Activated CD4-positive, alpha-beta T cell treated with anti-CD3 and anti-CD28 coated beads, Interleukin-2, amount 10 ng/mL, durations not matched to agents 7 days and 5 days (primary cell): ENCODE measurements around the gene ATP13A5. TPM values are rescaled to one million over a fixed set of nuclear protein-coding genes. Genes with fewer than 3 reads are reported as not detected.

Experiments
- CTCF ChIA-PET: fragments of 350-600 bp; sonication (Branson Sonifier 250); formaldehyde crosslinking; loops from one replicate; lab custom pipeline; 2021; ENCODE audit warnings: antibody characterized with exemption; lab: Charles Lee
- POLR2A ChIA-PET: fragments of 350-600 bp; sonication (Branson Sonifier 250); formaldehyde crosslinking; loops from one replicate; lab custom pipeline; 2021; ENCODE audit warnings: antibody characterized with exemption; lab: Charles Lee
- DNase-seq: peaks from one replicate; pipeline ENCODE4 v3.0.0-alpha.2; 2020
- H3K27ac Mint-ChIP-seq: one replicate; pipeline ENCODE4 v1.8.0; 2021; ENCODE audit warnings: mild to moderate bottlenecking, moderate library complexity, mixed read lengths
- H3K27me3 Mint-ChIP-seq: one replicate; pipeline ENCODE4 v1.8.0; 2021; ENCODE audit warnings: mixed read lengths
- H3K36me3 Mint-ChIP-seq: one replicate; pipeline ENCODE4 v1.8.0; 2021; ENCODE audit warnings: low read depth, mixed read lengths
- H3K4me1 Mint-ChIP-seq: one replicate; pipeline ENCODE4 v1.8.0; 2021; ENCODE audit warnings: mixed read lengths
- H3K4me3 Mint-ChIP-seq: one replicate; pipeline ENCODE4 v1.8.0; 2021; ENCODE audit warnings: mild to moderate bottlenecking, moderate library complexity, mixed read lengths
- H3K9me3 Mint-ChIP-seq: one replicate; pipeline ENCODE4 v1.8.0; 2021; ENCODE audit warnings: mixed read lengths
- total RNA-seq, 2 experiments: library from RNA; stranded (reverse); gene quantifications; one replicate each; pipeline ENCODE4 v1.2.3, GENCODE V29; 2021

ATP13A5 gene
- total RNA-seq, 2 experiments from 2014 or later: not detected

DNA sequence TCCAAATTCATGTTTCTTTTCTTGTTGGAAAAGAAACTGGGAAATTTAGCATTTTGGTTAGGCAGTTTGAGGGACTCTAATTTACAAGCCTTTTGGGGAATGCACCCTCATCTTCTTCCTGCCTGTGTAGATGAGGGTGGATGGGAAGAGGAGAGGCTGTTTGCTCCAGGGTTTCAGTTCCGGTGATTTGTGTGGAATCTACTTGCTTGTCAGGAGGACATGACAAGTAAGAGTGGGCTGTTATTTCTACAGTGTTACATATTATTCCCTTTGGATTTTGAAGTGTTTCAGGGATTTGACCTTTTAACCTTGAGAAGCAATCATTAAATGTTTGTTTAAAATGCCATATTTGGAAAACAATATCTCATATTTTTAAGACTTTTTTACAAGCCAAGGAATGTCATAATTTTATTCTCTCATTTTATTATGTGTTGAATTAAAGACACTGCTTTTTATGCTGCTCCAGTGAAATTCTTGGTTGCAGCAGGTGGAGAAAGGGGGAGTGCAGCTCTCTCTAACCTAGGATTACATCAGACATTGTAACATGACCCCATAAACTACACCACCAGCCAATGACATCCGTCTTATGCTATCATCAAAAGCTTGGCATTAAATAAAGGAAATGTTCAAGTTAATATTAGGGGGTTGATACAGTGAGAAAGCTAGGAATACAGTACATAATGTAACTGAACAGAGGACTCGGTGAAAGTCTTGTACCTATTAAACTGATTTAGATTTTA is 107.3 kb downstream of the ATP13A5 start:
- POLR2A ChIA-PET: no interaction called here
- Mint-ChIP-seq H3K4me1 (no peaks in the 10 kb centered on the region), H3K36me3 (no peaks in the 10 kb centered on the region), H3K27ac (no peak overlapping the region), H3K4me3 (no peak overlapping the region), H3K9me3 (no peaks in the 10 kb centered on the region), H3K27me3 (no peaks in the 10 kb centered on the region)
- CTCF ChIA-PET: no interaction called here
- no peak for DNase-seq

DNA sequence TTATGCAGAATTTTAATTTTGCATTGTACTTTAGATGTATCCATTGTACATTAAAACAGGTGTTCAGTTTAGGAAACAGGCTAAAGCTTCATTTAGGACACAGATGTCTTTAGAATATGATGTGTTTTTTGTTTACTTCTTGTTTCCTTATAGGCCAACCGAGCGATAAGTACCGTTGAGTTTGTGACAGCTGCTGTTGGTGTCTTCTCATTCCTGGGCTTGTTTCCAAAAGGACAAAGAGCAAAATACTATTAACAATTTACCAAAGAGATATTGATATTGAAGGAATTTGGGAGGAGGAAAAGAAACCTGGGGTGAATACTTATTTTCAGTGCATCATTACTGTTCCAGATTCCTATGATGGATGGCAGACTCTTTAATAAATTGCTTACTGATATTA is 108.1 kb downstream of the ATP13A5 start:
- ChIA-PET POLR2A (no interaction called here), CTCF (no interaction called here)
- Mint-ChIP-seq H3K27ac (no peak overlapping the region), H3K36me3 (no peaks in the 10 kb centered on the region), H3K27me3 (no peaks in the 10 kb centered on the region), H3K4me1 (no peaks in the 10 kb centered on the region), H3K4me3 (no peak overlapping the region), H3K9me3 (no peaks in the 10 kb centered on the region)
- DNase-seq: no peak

DNA sequence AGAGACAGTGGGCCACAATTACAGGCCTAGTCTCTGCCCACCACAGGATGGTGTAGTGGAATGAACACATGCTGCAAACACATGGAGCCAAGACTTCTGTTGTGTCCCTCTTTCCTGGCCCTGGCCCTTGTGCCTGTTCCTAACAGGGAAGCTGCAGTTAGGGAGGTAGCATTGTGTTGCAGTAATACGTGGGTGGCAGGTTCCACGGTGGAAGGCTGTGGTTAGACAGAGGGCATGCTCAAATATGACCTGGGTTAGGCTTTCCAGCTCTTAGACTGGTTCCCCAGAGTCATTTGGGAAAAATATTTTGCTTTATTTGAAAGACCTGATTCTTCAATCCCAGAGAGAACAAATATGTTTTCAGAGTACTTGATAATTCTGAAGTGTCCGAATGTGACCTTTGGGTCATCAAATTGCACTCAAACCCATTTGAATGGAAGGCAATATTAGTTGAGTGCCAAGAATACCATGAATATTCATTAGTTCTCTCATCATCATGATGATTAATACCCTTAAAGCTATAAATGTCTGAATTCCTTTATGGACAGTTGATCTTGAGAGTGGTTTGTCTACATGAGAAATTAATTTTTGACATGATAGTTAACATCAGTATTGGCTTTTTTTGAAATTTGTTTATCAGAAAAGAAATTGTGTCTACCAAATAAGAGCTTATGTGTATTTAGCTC is 109.1 kb downstream of the ATP13A5 start:
- ChIA-PET CTCF (no interaction called here), POLR2A (no interaction called here)
- no peak for DNase-seq
- no peak overlapping the region for H3K4me3 Mint-ChIP-seq
- H3K9me3 Mint-ChIP-seq: no peaks in the 10 kb centered on the region
- H3K4me1 Mint-ChIP-seq: no peaks in the 10 kb centered on the region
- H3K36me3 Mint-ChIP-seq: no peaks in the 10 kb centered on the region
- no peak overlapping the region for H3K27ac Mint-ChIP-seq
- no peaks in the 10 kb centered on the region for H3K27me3 Mint-ChIP-seq

DNA sequence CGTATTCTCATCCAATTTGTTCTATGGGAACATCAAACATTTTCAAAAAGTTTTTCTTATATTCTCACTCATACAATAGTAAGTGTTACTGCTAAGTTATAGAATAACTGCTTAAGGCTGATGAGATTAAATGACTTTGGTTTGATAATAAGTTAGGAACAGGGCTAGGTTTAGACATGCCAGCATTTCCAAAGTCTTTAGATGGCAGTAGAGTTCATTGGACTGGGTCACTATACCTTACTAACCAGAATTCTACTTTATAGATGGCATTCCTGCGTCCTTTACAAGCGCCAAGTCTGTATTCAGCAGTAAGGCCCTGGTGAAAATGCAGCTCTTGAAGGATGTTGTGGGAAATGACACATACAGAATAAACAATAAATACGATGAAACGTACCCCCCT is 115.8 kb downstream of the ATP13A5 start:
- Mint-ChIP-seq H3K27me3 (no peaks in the 10 kb centered on the region), H3K4me1 (no peaks in the 10 kb centered on the region)

DNA sequence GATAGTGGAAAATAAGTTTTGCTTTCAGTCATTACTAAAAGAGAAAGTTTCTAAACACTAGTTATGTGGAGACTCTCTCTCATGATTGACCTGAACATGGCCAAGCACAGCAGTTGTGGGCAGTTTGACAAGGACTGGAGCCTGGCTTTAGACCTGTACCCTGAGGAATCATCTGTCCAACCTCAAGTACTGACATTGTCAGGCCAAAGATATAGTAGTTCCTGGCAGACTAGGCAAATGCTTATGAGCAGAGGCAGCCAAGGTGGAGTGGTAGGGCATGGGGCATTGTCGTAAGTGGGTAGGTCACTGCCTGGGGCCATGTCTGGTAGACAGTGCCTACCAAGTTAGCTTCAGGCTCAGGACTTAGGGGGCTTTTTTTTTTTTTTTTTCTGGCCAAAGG is 116.6 kb downstream of the ATP13A5 start:
- no peaks in the 10 kb centered on the region for H3K27me3 Mint-ChIP-seq
- H3K4me3 Mint-ChIP-seq: no peak overlapping the region
- no peaks in the 10 kb centered on the region for H3K9me3 Mint-ChIP-seq
- DNase-seq: no peak
- H3K27ac Mint-ChIP-seq: no peak overlapping the region
- ChIA-PET POLR2A (no interaction called here), CTCF (no interaction called here)
- no peaks in the 10 kb centered on the region for H3K36me3 Mint-ChIP-seq
- H3K4me1 Mint-ChIP-seq: no peaks in the 10 kb centered on the region

More for the DNA sequence above, 115.8 kb downstream of the ATP13A5 start:
- Mint-ChIP-seq H3K9me3 (no peaks in the 10 kb centered on the region), H3K4me3 (no peak overlapping the region), H3K27ac (no peak overlapping the region), H3K36me3 (no peaks in the 10 kb centered on the region)
- CTCF ChIA-PET: no interaction called here
- no peak for DNase-seq
- POLR2A ChIA-PET: no interaction called here

DNA sequence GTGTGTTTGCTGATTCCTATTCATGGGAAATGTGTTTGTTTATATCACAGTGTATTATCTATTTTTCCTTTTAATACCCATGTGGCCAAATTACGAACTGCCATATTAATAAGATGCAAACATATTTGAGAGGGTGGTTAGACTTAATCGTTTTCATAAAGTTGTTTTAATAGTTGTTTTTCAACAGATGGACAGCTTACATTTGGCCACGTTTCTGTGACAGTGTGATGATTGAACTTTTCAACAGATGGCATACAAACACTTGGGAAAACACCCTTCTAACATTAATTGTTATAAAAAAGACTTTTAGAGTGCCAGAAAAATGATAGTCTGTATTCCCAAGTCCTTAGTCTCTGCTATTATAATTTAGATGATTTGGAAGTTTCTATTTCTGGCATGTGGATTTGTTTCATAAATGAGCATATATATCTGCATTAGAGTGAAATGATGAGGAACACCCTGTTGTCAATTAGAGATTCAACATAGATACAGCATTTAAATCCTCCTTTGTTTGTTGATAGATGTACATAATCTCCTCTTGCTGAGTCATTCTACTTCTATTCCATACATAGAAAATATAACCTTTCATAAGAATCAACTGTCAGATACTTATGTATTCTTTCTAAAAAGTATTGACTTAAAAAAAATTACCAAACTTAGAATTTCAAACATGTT is 124.4 kb downstream of the ATP13A5 start:
- H3K36me3 Mint-ChIP-seq: no peaks in the 10 kb centered on the region

DNA sequence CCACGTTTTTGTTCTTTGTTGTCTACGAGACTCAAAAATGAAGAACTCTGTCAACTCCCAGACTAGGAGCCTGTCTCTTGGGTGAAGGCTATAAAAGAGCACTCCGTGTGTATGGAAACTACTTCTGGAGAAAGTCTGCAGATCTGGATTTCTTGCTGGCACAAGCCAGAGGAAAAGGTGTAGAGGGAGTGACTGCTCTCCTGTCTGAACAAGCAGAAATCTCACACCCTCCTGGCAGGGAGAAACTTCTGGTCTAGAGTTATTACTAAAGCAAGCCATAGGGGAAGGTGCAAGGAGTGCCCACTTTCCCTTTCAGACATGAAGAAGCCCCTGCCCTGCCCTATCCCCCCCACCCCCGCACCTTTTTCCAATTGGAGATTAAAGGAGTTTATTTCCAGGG is 128.1 kb downstream of the ATP13A5 start:
- CTCF ChIA-PET: no interaction called here
- Mint-ChIP-seq H3K36me3 (no peaks in the 10 kb centered on the region), H3K4me3 (no peak overlapping the region), H3K4me1 (no peaks in the 10 kb centered on the region), H3K9me3 (peaks cover 14% of the 10 kb centered on the region), H3K27ac (no peak overlapping the region), H3K27me3 (peaks cover 4% of the 10 kb centered on the region)
- POLR2A ChIA-PET: no interaction called here
- DNase-seq: no peak

More for the DNA sequence above, 124.4 kb downstream of the ATP13A5 start:
- POLR2A ChIA-PET: no interaction called here
- no peaks in the 10 kb centered on the region for H3K4me1 Mint-ChIP-seq
- CTCF ChIA-PET: no interaction called here
- peaks cover 4% of the 10 kb centered on the region for H3K27me3 Mint-ChIP-seq
- H3K4me3 Mint-ChIP-seq: no peak overlapping the region
- H3K9me3 Mint-ChIP-seq: peaks cover 7% of the 10 kb centered on the region
- no peak for DNase-seq
- no peak overlapping the region for H3K27ac Mint-ChIP-seq

DNA sequence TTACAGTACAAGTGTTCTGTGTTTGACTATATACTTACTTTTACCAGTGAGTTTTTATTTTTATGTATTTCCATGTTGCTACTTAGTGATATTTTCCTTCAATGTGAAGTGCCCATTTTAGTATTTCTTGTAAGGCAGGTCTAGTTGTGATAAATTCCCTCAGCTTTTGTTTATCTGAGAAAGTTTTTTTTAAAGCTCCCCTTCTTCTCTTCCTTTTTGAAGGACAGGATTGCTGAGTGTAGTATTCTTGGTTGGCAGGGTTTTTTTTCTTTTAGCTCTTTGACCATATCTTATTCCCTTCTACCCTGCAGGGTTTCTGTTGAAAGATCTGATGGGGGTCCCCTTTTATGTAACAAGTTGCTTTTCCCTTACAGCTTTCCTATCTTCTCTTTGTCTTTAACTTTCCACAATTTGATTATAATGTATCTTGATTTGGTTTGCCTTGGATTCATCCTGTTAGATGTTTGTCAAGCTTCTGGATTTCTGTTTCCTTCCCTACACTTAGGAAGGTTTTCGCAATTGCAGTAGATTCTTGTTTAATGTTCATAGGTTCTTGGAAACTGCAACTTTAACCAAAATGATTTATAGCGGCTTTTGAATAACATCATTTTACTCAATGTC is 129.6 kb downstream of the ATP13A5 start:
- POLR2A ChIA-PET: no interaction called here
- no peaks in the 10 kb centered on the region for H3K4me1 Mint-ChIP-seq
- DNase-seq: no peak
- H3K27me3 Mint-ChIP-seq: peaks cover 2% of the 10 kb centered on the region
- CTCF ChIA-PET: no interaction called here
- no peak overlapping the region for H3K27ac Mint-ChIP-seq
- no peak overlapping the region for H3K4me3 Mint-ChIP-seq
- peaks cover 14% of the 10 kb centered on the region for H3K9me3 Mint-ChIP-seq
- H3K36me3 Mint-ChIP-seq: no peaks in the 10 kb centered on the region

DNA sequence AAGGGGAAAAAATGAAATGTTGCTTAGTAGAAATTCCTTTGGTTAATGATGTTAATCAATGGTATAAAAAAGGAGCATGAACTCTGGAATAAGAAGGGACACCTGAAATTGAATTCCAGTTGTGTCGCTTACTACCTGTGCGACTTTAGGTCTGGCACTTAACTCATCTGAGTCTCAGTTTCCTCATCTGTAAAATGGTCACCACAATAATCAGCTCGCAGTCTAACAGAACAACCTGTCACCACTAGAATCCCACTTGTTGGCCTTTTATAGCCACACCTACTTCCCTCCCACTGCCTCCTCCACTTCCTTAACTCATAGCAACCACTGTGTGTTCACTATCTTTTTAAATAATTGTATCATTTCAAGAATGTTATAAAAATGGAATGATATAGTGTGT is 135.0 kb downstream of the ATP13A5 start:
- no peak for DNase-seq
- H3K27ac Mint-ChIP-seq: no peak overlapping the region
- H3K36me3 Mint-ChIP-seq: no peaks in the 10 kb centered on the region
- POLR2A ChIA-PET: no interaction called here
- H3K4me1 Mint-ChIP-seq: no peaks in the 10 kb centered on the region
- peaks cover 2% of the 10 kb centered on the region for H3K9me3 Mint-ChIP-seq
- H3K27me3 Mint-ChIP-seq: peaks cover 39% of the 10 kb centered on the region
- H3K4me3 Mint-ChIP-seq: no peak overlapping the region
- CTCF ChIA-PET: interaction anchor here (0.9 kb wide), 1 partner anchor 269 kb away, joined by 3 read pairs; no protein-coding TSS in a partner anchor

DNA sequence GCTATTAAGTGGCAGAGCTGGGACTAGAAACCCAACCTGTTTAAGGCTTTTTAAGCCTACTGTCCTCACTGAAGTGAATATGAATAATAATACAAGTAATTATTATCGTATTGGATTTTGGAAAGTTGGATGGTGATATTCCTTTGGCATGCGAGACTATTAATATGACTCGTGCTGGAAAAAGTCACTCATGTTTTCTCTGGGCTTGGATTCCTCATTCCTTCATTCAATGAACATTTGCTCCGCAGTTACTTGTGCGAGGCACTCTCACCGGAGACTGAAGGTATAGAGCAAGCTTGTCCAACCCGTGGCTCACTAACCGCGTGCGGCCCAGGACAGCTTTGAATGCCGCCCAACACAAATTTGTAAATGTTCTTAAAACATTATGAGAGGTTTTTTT is 136.8 kb downstream of the ATP13A5 start:
- H3K27ac Mint-ChIP-seq: no peak overlapping the region
- H3K9me3 Mint-ChIP-seq: no peaks in the 10 kb centered on the region
- peaks cover 41% of the 10 kb centered on the region for H3K27me3 Mint-ChIP-seq
- H3K36me3 Mint-ChIP-seq: no peaks in the 10 kb centered on the region
- H3K4me1 Mint-ChIP-seq: no peaks in the 10 kb centered on the region
- ChIA-PET CTCF (no interaction called here), POLR2A (no interaction called here)
- no peak for DNase-seq
- H3K4me3 Mint-ChIP-seq: no peak overlapping the region

DNA sequence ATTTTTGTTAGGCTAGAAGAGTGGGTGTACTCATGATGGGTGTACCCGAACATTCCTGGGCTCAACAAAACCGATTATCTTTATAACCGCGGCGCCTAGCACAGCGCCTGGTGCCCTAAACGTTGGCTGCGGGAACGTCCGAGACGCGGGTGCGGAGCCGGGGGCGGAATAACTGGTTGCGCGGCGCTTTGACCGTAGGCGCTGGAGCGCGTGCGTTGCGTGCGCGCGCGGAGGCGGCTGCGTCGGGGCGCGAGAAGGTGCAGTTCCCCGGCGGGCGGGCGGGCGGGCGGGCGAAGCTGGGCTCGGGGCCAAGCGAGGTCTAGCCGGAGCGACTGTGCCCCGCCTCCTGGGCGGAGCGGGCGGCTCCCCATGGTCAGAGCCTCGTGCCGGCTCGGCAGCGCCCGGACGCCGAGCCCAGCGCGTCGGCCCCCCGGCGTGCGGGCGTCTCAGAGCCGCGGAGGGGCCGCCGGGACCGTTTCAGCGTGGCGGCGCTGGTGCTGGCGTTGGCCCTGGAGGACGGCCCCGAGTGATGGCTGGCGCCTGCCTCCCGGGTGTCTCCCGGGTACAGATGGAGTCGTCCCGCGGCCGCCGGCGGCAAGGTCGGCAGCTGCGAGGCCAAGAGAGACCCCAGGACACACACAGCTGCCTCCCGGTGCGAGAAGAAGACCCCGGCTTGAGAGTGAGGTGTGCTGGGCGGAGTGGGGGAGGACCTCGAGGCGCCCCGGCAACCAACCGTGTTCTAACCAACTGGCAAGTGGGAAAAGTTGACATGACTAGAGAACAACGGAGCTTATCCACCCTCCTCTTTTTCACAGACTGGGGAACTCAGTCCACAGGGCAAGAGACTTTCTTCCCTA is 137.5 kb downstream of the ATP13A5 start, which contains the start of gene PLAAT1:
TSS of gene PLAAT1 (plus strand) at position 373 of the 857 bp plus-strand sequence. CDS start 14,429 bp downstream, outside the sequence.
- Mint-ChIP-seq H3K4me3 (peak within 1 kb of the TSS; percentile 27), H3K9me3 (no peaks in the 10 kb centered on the region), H3K4me1 (no peaks in the 10 kb centered on the region), H3K27ac (no peak within 1 kb of the TSS), H3K36me3 (no peaks in the 10 kb centered on the region), H3K27me3 (peaks cover 41% of the 10 kb centered on the region)
- POLR2A ChIA-PET: no interaction called here
- CTCF ChIA-PET: no interaction called here
- DNase-seq: no peak

DNA sequence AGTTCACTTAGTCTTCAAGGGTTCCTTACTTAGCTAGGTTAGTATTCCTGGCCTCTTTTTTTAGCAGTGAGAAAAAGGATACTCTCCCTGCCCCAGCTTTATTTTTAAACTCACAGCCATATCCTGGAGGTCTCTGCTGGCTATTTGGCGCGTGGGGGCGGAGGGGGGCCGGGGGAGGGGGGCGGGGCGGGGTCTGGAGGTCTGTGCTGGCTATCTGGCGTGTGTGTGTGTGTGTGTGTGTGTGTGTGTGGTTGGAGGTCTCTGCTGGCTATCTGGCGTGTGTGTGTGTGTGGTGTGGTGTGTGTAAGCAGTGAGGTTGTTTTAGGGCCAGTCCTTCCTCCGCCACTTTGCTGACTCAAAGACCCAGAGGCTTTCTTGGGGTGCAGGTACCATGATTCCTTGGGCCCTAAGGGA is 138.1 kb downstream of the ATP13A5 start:
- no peak for DNase-seq
- CTCF ChIA-PET: no interaction called here
- POLR2A ChIA-PET: no interaction called here
- Mint-ChIP-seq H3K36me3 (no peaks in the 10 kb centered on the region), H3K9me3 (no peaks in the 10 kb centered on the region), H3K27me3 (peaks cover 41% of the 10 kb centered on the region), H3K27ac (no peak overlapping the region), H3K4me1 (no peaks in the 10 kb centered on the region), H3K4me3 (no peak overlapping the region)
